GM12878 (cell line): Measurements from ENCODE around the gene LRRC14B. TPM values are rescaled to one million over a fixed set of nuclear protein-coding genes. Genes with fewer than 3 reads are reported as not detected.

Experiments used
- ATAC-seq: fragments of 200-7000 bp; cut with Tn5 transposase; 3 replicates; pipeline ENCODE4 v1.9.1; 2020; ENCODE audit warnings: mild to moderate bottlenecking, moderate library complexity
- BruUV-seq: library from RNA; stranded (reverse); fragments of 400-500 nt; replicated peaks from 2 replicates; lab custom pipeline; 2021; lab: Mats Ljungman, UMichigan
- CTCF ChIA-PET: fragments of 300-600 bp; sonication (Branson Sonifier 250); formaldehyde crosslinking; extraction: SDS; loops from one replicate; lab custom pipeline; 2021; ENCODE audit warnings: inconsistent platforms; lab: Yijun Ruan, JAX
- POLR2A ChIA-PET: fragments of 350-600 bp; formaldehyde crosslinking; extraction: SDS; loops from one replicate; lab custom pipeline; 2021; ENCODE audit warnings: inconsistent platforms; lab: Charles Lee
- RAD21 ChIA-PET: fragments of 300-600 bp; sonication (Branson Sonifier 250); formaldehyde crosslinking; loops from one replicate; lab custom pipeline; 2023; ENCODE audit warnings: antibody characterized with exemption; ENCODE audit not compliant: unreplicated experiment; lab: Charles Lee
- SMC1A ChIA-PET: fragments of 300-600 bp; sonication (Branson Sonifier 250); formaldehyde crosslinking; loops from one replicate; lab custom pipeline; 2023; ENCODE audit not compliant: unreplicated experiment, uncharacterized antibody; lab: Charles Lee
- DNase-seq: peaks from one replicate; pipeline ENCODE4 v3.0.0-alpha.2; 2011; ENCODE audit warnings: low read depth, low spot score
- FAIRE-seq: peaks from 3 replicates; lab custom pipeline; 2011; peaks lifted over from hg19 to GRCh38; lab: Jason Lieb, UNC
- H2AFZ ChIP-seq: 2 replicates; pipeline ENCODE4 v1.6.0; 2011; ENCODE audit warnings: low read depth, low read length, control low read depth; ENCODE audit not compliant: control insufficient read depth
- H3K27ac ChIP-seq: 2 replicates; pipeline ENCODE4 v1.5.1; 2011; ENCODE audit warnings: control low read depth; ENCODE audit not compliant: control insufficient read depth, insufficient read depth
- H3K27me3 ChIP-seq, 2 experiments: replicated peaks in 1 of 2; 2 replicates each; pipeline versions ENCODE4 v1.6.0 to v1.6.1; 2011; ENCODE audit warnings: low read length in 1 of 2; ENCODE audit not compliant: control insufficient read depth in 2 of 2, insufficient read depth in 2 of 2
- H3K36me3 ChIP-seq, 2 experiments: 2 replicates each; pipeline ENCODE4 v1.5.1; 2011; ENCODE audit warnings: low read length in 1 of 2; ENCODE audit not compliant: control insufficient read depth in 2 of 2, insufficient read depth in 2 of 2
- H3K4me1 ChIP-seq: 2 replicates; pipeline ENCODE4 v1.6.1; 2011; ENCODE audit warnings: mild to moderate bottlenecking, low read length, moderate library complexity, mixed read lengths; ENCODE audit not compliant: control insufficient read depth, insufficient read depth
- H3K4me2 ChIP-seq: 2 replicates; pipeline ENCODE4 v1.6.0; 2011; ENCODE audit warnings: control low read depth; ENCODE audit not compliant: control insufficient read depth, insufficient read depth
- H3K4me3 ChIP-seq: fragments of 200-600 bp; sonication (generic); 2 replicates; pipeline ENCODE4 v1.5.1; 2016
- H3K79me2 ChIP-seq: 2 replicates; pipeline ENCODE4 v1.6.0; 2011; ENCODE audit warnings: low read length; ENCODE audit not compliant: control insufficient read depth, insufficient read depth
- H3K9ac ChIP-seq: 2 replicates; pipeline ENCODE4 v1.8.0; 2011; ENCODE audit warnings: low read length, control low read depth, mixed read lengths; ENCODE audit not compliant: control insufficient read depth, insufficient read depth
- H3K9me3 ChIP-seq: replicated peaks from 3 replicates; pipeline ENCODE4 v1.5.1; 2011; ENCODE audit warnings: mild to moderate bottlenecking, low read length; ENCODE audit not compliant: control insufficient read depth, insufficient read depth
- H4K20me1 ChIP-seq: 2 replicates; pipeline ENCODE4 v1.6.0; 2011; ENCODE audit not compliant: control insufficient read depth, insufficient read depth
- ATF3 ChIP-seq: IDR thresholded peaks from 2 replicates; pipeline ENCODE4 v1.6.1; 2011; ENCODE audit warnings: low read depth, mild to moderate bottlenecking, low read length, moderate library complexity, borderline replicate concordance; ENCODE audit errors: extremely low read depth
- BACH1 ChIP-seq: fragments of 450-650 bp; IDR thresholded peaks from 2 replicates; pipeline ENCODE4 v1.6.1; 2017; ENCODE audit warnings: mild to moderate bottlenecking, borderline replicate concordance
- BCL3 ChIP-seq: IDR thresholded peaks from 2 replicates; pipeline ENCODE4 v1.6.1; 2011; ENCODE audit warnings: borderline replicate concordance, low read depth, mild to moderate bottlenecking, moderate library complexity, low read length; ENCODE audit not compliant: insufficient read depth, poor library complexity, severe bottlenecking
- HCFC1 ChIP-seq: fragments of 150-350 bp; IDR thresholded peaks from 2 replicates; pipeline ENCODE4 v1.6.1; 2014; ENCODE audit warnings: low read length
- HSF1 ChIP-seq: fragments of 150-350 bp; IDR thresholded peaks from 2 replicates; pipeline ENCODE4 v1.6.1; 2014; ENCODE audit warnings: mild to moderate bottlenecking, low read depth, low read length
- IKZF1 ChIP-seq: fragments of 450-650 bp; conservative IDR thresholded peaks from 2 replicates; pipeline ENCODE4 v1.6.1; 2017; ENCODE audit warnings: antibody characterized with exemption, mild to moderate bottlenecking
- IKZF2 ChIP-seq, 2 experiments: fragments of 450-650 bp; IDR thresholded peaks; 2 replicates each; pipeline ENCODE4 v1.6.1; 2017; ENCODE audit warnings: mild to moderate bottlenecking in 2 of 2, moderate library complexity in 2 of 2
- IRF3 ChIP-seq: fragments of 450-650 bp; IDR thresholded peaks from 2 replicates; pipeline ENCODE4 v1.6.1; 2014; ENCODE audit warnings: mild to moderate bottlenecking
- MEF2A ChIP-seq: IDR thresholded peaks from 2 replicates; pipeline ENCODE4 v1.6.1; 2011; ENCODE audit warnings: low read depth, mild to moderate bottlenecking, low read length, moderate library complexity; ENCODE audit not compliant: insufficient read depth
- SMAD5 ChIP-seq: IDR thresholded peaks from 2 replicates; pipeline ENCODE4 v1.6.1; 2016; ENCODE audit warnings: antibody characterized with exemption, low read depth
- TARDBP ChIP-seq: IDR thresholded peaks from 2 replicates; pipeline ENCODE4 v1.6.1; 2016; ENCODE audit warnings: borderline replicate concordance
- ZNF207 ChIP-seq: fragments of 450-650 bp; IDR thresholded peaks from 2 replicates; pipeline ENCODE4 v1.6.1; 2014; ENCODE audit warnings: antibody characterized with exemption, mild to moderate bottlenecking, borderline replicate concordance
- WGBS: methylation state at CpG from one replicate; pipeline ENCODE4 v1.1.6; 2016; ENCODE audit warnings: low lambda C conversion rate; ENCODE audit not compliant: insufficient replicate concordance, insufficient coverage; ENCODE audit errors: missing lambda C conversion rate; 5-methylcytosine and 5-hydroxymethylcytosine counted together
- in situ Hi-C: fragments of 300-500 bp; cut with MboI; formaldehyde crosslinking; loops from 9 replicates; pipeline ENCODE4 v1.14.3; 2018; ENCODE audit warnings: mixed read lengths
- intact Hi-C: fragments of 100-400 bp; cut with micrococcal nuclease; formaldehyde crosslinking; loops from one replicate; pipeline ENCODE4 v1.14.2; 2022; ENCODE audit not compliant: unreplicated experiment
- polyA plus RNA-seq, 11 experiments: library from polyadenylated mRNA; depleted of rRNA in 4 of 11; unstranded in 6 of 11; stranded (reverse) in 5 of 11; fragments of >200 nt; fragmentation: Nextera tagmentation in 4 of 11; fragmentation: Illumina TruSeq in 1 of 11; extraction: Ambion mirVana in 4 of 11; extraction: Trizol in 1 of 11; gene quantifications; 1 replicate in 1 of 11; 2 replicates in 10 of 11; pipeline versions ENCODE4 v1.2.1 to v1.2.3, GENCODE V29; 2011 to 2016; ENCODE audit warnings: inconsistent platforms in 2 of 11, missing spikeins in 2 of 11, low read depth in 1 of 11
- total RNA-seq, 4 experiments: library from RNA; depleted of rRNA in 3 of 4; stranded (reverse); fragments of >200 nt in 3 of 4; fragmentation: Illumina TruSeq in 1 of 4; extraction: Trizol in 1 of 4; gene quantifications; 2 replicates each; pipeline versions ENCODE4 v1.2.1 to v1.2.3, GENCODE V29; 2013 to 2021
- TF ChIP-seq, protein P1 (sequence below), 3 experiments: IDR thresholded peaks in 2 of 3; conservative IDR thresholded peaks in 1 of 3; 2 replicates each; pipeline ENCODE4 v1.5.1; 2011; ENCODE audit warnings: low read depth in 3 of 3, low read length in 3 of 3, mild to moderate bottlenecking in 3 of 3, control low read depth in 2 of 3, moderate library complexity in 2 of 3, inconsistent platforms in 1 of 3, mixed read lengths in 1 of 3; ENCODE audit not compliant: control insufficient read depth in 2 of 3, insufficient read depth in 1 of 3; ENCODE audit errors: extremely low read depth in 1 of 3
- TF ChIP-seq, protein P2 (sequence below): fragments of 450-650 bp; IDR thresholded peaks from 2 replicates; pipeline ENCODE4 v1.6.1; 2018; ENCODE audit warnings: borderline replicate concordance, mild to moderate bottlenecking; ENCODE audit not compliant: partially characterized antibody

The LRRC14B gene
- total and polyA plus RNA-seq, 10 of the 15 experiments (the other 5 are each of a cell fraction or from before 2014, with no cell fraction given), result 0.06 to 0.31 (median 0.13) TPM; not detected in 5

GRCh38 chr5:150746-151145 is 40.5 kb upstream of the LRRC14B start:
- TF ChIP-seq SMAD5 (no peak), HCFC1 (no peak), ZNF207 (no peak), BCL3 (no peak), BACH1 (no peak), MEF2A (no peak), ATF3 (no peak), IRF3 (no peak), HSF1 (no peak), TARDBP (no peak), IKZF1 (no peak), IKZF2 (IDR thresholded peaks at IDR 0.05) (no peak)
- TF ChIP-seq, protein P1, sequence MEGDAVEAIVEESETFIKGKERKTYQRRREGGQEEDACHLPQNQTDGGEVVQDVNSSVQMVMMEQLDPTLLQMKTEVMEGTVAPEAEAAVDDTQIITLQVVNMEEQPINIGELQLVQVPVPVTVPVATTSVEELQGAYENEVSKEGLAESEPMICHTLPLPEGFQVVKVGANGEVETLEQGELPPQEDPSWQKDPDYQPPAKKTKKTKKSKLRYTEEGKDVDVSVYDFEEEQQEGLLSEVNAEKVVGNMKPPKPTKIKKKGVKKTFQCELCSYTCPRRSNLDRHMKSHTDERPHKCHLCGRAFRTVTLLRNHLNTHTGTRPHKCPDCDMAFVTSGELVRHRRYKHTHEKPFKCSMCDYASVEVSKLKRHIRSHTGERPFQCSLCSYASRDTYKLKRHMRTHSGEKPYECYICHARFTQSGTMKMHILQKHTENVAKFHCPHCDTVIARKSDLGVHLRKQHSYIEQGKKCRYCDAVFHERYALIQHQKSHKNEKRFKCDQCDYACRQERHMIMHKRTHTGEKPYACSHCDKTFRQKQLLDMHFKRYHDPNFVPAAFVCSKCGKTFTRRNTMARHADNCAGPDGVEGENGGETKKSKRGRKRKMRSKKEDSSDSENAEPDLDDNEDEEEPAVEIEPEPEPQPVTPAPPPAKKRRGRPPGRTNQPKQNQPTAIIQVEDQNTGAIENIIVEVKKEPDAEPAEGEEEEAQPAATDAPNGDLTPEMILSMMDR (IDR thresholded peaks at IDR 0.05 in 2 of 3, conservative IDR thresholded peaks at IDR 0.05 in 1 of 3; ENCODE audit: control insufficient read depth in 2 of 3, extremely low read depth in 1 of 3, insufficient read depth in 1 of 3, low read depth in 3 of 3, low read length in 3 of 3), result no peak
- TF ChIP-seq, protein P2, sequence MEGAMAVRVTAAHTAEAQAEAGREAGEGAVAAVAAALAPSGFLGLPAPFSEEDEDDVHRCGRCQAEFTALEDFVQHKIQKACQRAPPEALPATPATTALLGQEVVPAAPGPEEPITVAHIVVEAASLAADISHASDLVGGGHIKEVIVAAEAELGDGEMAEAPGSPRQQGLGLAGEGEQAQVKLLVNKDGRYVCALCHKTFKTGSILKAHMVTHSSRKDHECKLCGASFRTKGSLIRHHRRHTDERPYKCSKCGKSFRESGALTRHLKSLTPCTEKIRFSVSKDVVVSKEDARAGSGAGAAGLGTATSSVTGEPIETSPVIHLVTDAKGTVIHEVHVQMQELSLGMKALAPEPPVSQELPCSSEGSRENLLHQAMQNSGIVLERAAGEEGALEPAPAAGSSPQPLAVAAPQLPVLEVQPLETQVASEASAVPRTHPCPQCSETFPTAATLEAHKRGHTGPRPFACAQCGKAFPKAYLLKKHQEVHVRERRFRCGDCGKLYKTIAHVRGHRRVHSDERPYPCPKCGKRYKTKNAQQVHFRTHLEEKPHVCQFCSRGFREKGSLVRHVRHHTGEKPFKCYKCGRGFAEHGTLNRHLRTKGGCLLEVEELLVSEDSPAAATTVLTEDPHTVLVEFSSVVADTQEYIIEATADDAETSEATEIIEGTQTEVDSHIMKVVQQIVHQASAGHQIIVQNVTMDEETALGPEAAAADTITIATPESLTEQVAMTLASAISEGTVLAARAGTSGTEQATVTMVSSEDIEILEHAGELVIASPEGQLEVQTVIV, result no peak
- no peaks in the 10 kb centered on the region for H3K27me3 ChIP-seq
- FAIRE-seq, result no peak
- H2AFZ ChIP-seq, result no peak overlapping the region
- H3K4me3 ChIP-seq, result no peak overlapping the region
- no peaks in the 10 kb centered on the region for H3K4me1 ChIP-seq
- H3K4me2 ChIP-seq, result no peak overlapping the region
- intact Hi-C loops (no loop called here), in situ Hi-C loops (no loop called here)
- no peak for ATAC-seq
- no peaks in the 10 kb centered on the region for H3K79me2 ChIP-seq
- BruUV-seq, result no TSS peak
- no peak overlapping the region for H3K9ac ChIP-seq
- H3K9me3 ChIP-seq, result peaks cover 2% of the 10 kb centered on the region; the same call in 2 of the 3 replicates
- RAD21 ChIA-PET, result no interaction called here
- POLR2A ChIA-PET, result no interaction called here
- 9% methylated on average over 4 of the region's 4 CpGs for WGBS
- no peaks in the 10 kb centered on the region for H3K36me3 ChIP-seq
- CTCF ChIA-PET, result no interaction called here
- SMC1A ChIA-PET, result no interaction called here
- H3K27ac ChIP-seq, result no peak overlapping the region
- DNase-seq, result no peak
- H4K20me1 ChIP-seq, result no peaks in the 10 kb centered on the region
